Heart left ventricle (tissue), 16 donors: ENCODE measurements around the gene GNAQ. TPM values are rescaled to one million over a fixed set of nuclear protein-coding genes. Genes with fewer than 3 reads are reported as not detected.

ENCODE experiments used
- ATAC-seq, 4 donors: fragments of 200-7000 bp; cut with Tn5 transposase; one replicate each; pipeline ENCODE4 v1.9.1; 2020 to 2022; ENCODE audit warnings: moderate library complexity in 4 of 4, mild to moderate bottlenecking in 3 of 4, moderate number of reproducible peaks in 1 of 4
- DNase-seq, 5 donors: peaks; one replicate each; pipeline ENCODE4 v3.0.0-alpha.2; 2020
- H3K27ac ChIP-seq, 12 donors: fragments of 200-600 bp; sonication (generic) in 4 of 12; one replicate each; pipeline versions ENCODE4 v1.5.0 to v1.8.0; 2016 to 2022; ENCODE audit warnings: mild to moderate bottlenecking in 2 of 12
- H3K27me3 ChIP-seq, 9 donors: fragments of 200-600 bp; sonication (generic) in 2 of 9; one replicate each; pipeline versions ENCODE4 v1.5.1 to v1.8.0; 2016 to 2022; ENCODE audit warnings: mild to moderate bottlenecking in 3 of 9
- H3K36me3 ChIP-seq, 9 donors: fragments of 200-600 bp; sonication (generic) in 2 of 9; one replicate each; pipeline versions ENCODE4 v1.5.0 to v1.8.0; 2018 to 2022; ENCODE audit warnings: mild to moderate bottlenecking in 2 of 9
- H3K4me1 ChIP-seq, 12 donors: fragments of 200-600 bp; sonication (generic) in 4 of 12; one replicate each; pipeline versions ENCODE4 v1.5.0 to v1.8.0; 2016 to 2022; ENCODE audit warnings: mild to moderate bottlenecking in 3 of 12
- H3K4me3 ChIP-seq, 12 donors: fragments of 200-600 bp; sonication (generic) in 4 of 12; one replicate each; pipeline versions ENCODE4 v1.5.0 to v1.8.0; 2017 to 2022; ENCODE audit warnings: mild to moderate bottlenecking in 9 of 12, moderate library complexity in 4 of 12
- H3K9me3 ChIP-seq, 12 donors: fragments of 200-600 bp; sonication (generic) in 4 of 12; one replicate each; pipeline versions ENCODE4 v1.5.0 to v1.8.0; 2016 to 2022; ENCODE audit warnings: mild to moderate bottlenecking in 1 of 12
- CTCF ChIP-seq, 12 donors: fragments of 200-600 bp; sonication (generic) in 4 of 12; IDR thresholded peaks; one replicate each; pipeline versions ENCODE4 v1.5.0 to v1.8.0; 2018 to 2022; ENCODE audit warnings: antibody characterized with exemption in 12 of 12, mild to moderate bottlenecking in 5 of 12
- POLR2A ChIP-seq, 2 donors: fragments of 450-650 bp; IDR thresholded peaks; one replicate each; pipeline ENCODE4 v1.6.1; 2017; ENCODE audit warnings: antibody characterized with exemption in 2 of 2, mild to moderate bottlenecking in 2 of 2, moderate library complexity in 2 of 2
- WGBS, 4 donors: extraction: QIAGEN DNeasy Blood & Tissue Kit in 2 of 4; methylation state at CpG; one replicate each; pipeline versions ENCODE4 v1.1.5 to v1.1.7; 2013 to 2018; 5-methylcytosine and 5-hydroxymethylcytosine counted together
- intact Hi-C, 10 donors: fragments of 100-400 bp; cut with DNase I; formaldehyde crosslinking; loops; one replicate each; pipeline versions ENCODE4 v1.11.1 to v1.14.2; 2022
- polyA plus RNA-seq, 2 donors: library from polyadenylated mRNA; stranded (reverse); fragments of 200-250 nt; gene quantifications; one replicate each; pipeline ENCODE4 v1.2.3, GENCODE V29; 2013
- total RNA-seq, 9 donors: library from RNA; depleted of rRNA in 2 of 9; stranded (reverse); fragments of >200 nt in 2 of 9; fragmentation: NEBNext Ultra II Directional in 3 of 9; extraction: Animal tissue kit (Norgen Biotek cat#: 25700) in 3 of 9; gene quantifications; one replicate each; pipeline versions ENCODE4 v1.1.0 to v1.2.4, GENCODE V29; 2016 to 2023
- donor health status: ischemic (EF 13 %, LVEDD 7.1; RV severe dilation, severe dysfunction).
- donor health status: healthy with polysubstance abuse.
- donor health status: DM: no; HTN: yes; CAD: no.
- donor health status: DM: no; HTN: no; CAD: no.
- donor health status: ischemic (EF 25% LVEDD 6.9; RV normal size, moderate dysfunction).
- donor health status: ischemic (EF 25% LVEDD 5.7; RV mildly dilated, moderate dysfunction).
- donor health status: healthy.
- donor health status: DM: yes; HTN: yes; CAD: no.
- donor health status: ischemic (EF 35%, LVEDD 5.7; RV mildly dilated, moderate dysfunction).
- donor health status: nonischemic (EF 11% LVEDD 7.7; RV severe dilation, severe dysfunction).
- donor health status: DM: yes; HTN: yes; CAD: no.
- donor health status: PGD.
- donor health status: ischemic (EF 29% LVEDD 5.4; RV normal size, mild dysfunction).
- donor health status: nonischemic (EF 23%, LVEDD 6.1; RV moderate dilation, normal function).

GNAQ gene
- total and polyA plus RNA-seq, 11 donors, result 4.8 to 34.1 (median 11.3) TPM

- DNase-seq (no peak), ATAC-seq (no peak)
- TF ChIP-seq CTCF (IDR thresholded peaks at IDR 0.05) (no peak), POLR2A (IDR thresholded peaks at IDR 0.05) (no peak)
- Histone ChIP-seq H3K9me3 (no peaks in the 10 kb centered on the region), H3K4me1 (peaks cover 0 to 75% (median 6%) of the 10 kb centered on the region in 12 donors), H3K27me3 (no peaks in the 10 kb centered on the region), H3K27ac (no peak overlapping the region), H3K36me3 (peaks cover 0 to 8% (median 0%) of the 10 kb centered on the region in 9 donors), H3K4me3 (no peak overlapping the region)
- intact Hi-C loops, result no loop called here
- WGBS, 4 donors, result 77 to 81% (median 80%) methylated on average over 5 of the region's 5 CpGs
Measured at GRCh38 chr9:77909306-77909705, 122.3 kb downstream of the GNAQ start.

DNA sequence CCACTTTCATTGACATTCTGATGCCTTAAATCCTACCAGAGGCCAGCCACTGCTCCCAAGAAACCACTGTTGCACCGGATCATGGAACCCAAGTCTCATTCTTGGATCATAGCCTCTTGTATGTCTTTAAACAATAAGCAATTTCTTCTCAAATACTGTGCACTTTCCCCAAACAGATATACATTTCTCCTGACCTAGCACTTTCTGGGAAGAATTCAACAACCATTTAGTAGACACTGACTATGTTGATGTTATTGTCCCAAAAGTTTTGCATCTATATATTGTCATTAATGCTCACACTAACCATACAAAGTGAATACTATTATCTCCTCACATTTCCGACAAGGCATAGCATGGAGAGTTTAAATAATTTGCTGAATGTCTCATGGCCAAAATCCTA lies 123.3 kb downstream of the GNAQ start:
- H3K27me3 ChIP-seq, result no peaks in the 10 kb centered on the region
- DNase-seq (no peak), ATAC-seq (no peak)
- TF ChIP-seq CTCF (IDR thresholded peaks at IDR 0.05), result no peak
- TF ChIP-seq POLR2A (IDR thresholded peaks at IDR 0.05), result no peak
- no peaks in the 10 kb centered on the region for H3K9me3 ChIP-seq
- WGBS, 4 donors, result 95 to 99% (median 97%) methylated on average over 2 of the region's 2 CpGs
- no peak overlapping the region for H3K27ac ChIP-seq
- no peak overlapping the region for H3K4me3 ChIP-seq
- intact Hi-C loops, result no loop called here
- H3K4me1 ChIP-seq, result peaks cover 0 to 65% (median 6%) of the 10 kb centered on the region in 12 donors
- peaks cover 0 to under 1% (median 0%) of the 10 kb centered on the region in 9 donors for H3K36me3 ChIP-seq

- WGBS, 4 donors, result 68 to 94% (median 84%) methylated on average over 4 of the region's 4 CpGs
- no peak for ATAC-seq
- no peaks in the 10 kb centered on the region for H3K36me3 ChIP-seq
- H3K9me3 ChIP-seq, result no peaks in the 10 kb centered on the region
- no peak for TF ChIP-seq CTCF (IDR thresholded peaks at IDR 0.05)
- TF ChIP-seq POLR2A (IDR thresholded peaks at IDR 0.05), result no peak
- H3K4me1 ChIP-seq, result peaks cover 0 to 58% (median 6%) of the 10 kb centered on the region in 12 donors
- intact Hi-C loops, result no loop called here
- no peak overlapping the region for H3K4me3 ChIP-seq
- H3K27ac ChIP-seq, result no peak overlapping the region
- H3K27me3 ChIP-seq, result no peaks in the 10 kb centered on the region
- no peak for DNase-seq
Measured at GRCh38 chr9:77907585-77907984, 124.0 kb downstream of the GNAQ start.

GRCh38 chr9:77906991-77907390 lies 124.6 kb downstream of the GNAQ start:
- 87 to 90% (median 88%) methylated on average over 1 of the region's 1 CpG for WGBS, 4 donors
- H3K27ac ChIP-seq, result no peak overlapping the region
- intact Hi-C loops, result no loop called here
- no peak for ATAC-seq
- H3K4me1 ChIP-seq, result peaks cover 0 to 55% (median 6%) of the 10 kb centered on the region in 12 donors
- TF ChIP-seq CTCF (IDR thresholded peaks at IDR 0.05) (no peak), POLR2A (IDR thresholded peaks at IDR 0.05) (no peak)
- H3K27me3 ChIP-seq, result no peaks in the 10 kb centered on the region
- no peaks in the 10 kb centered on the region for H3K36me3 ChIP-seq
- no peak for DNase-seq
- H3K4me3 ChIP-seq, result no peak overlapping the region
- no peaks in the 10 kb centered on the region for H3K9me3 ChIP-seq
